Lower leg skin (tissue), 4 donors: ENCODE data around the gene SZT2. TPM values are rescaled to one million over a fixed set of nuclear protein-coding genes. Genes with fewer than 3 reads are reported as not detected.

Experiments used
- DNase-seq, 2 donors: peaks; one replicate each; pipeline ENCODE4 v3.0.0-alpha.2; 2019; ENCODE audit warnings: low spot score in 2 of 2
- H3K4me3 ChIP-seq: fragments of 200-600 bp; sonication (generic); 2 replicates; pipeline ENCODE4 v1.5.1; 2017; ENCODE audit warnings: mild to moderate bottlenecking, low read depth; ENCODE audit not compliant: poor library complexity, severe bottlenecking
- POLR2A ChIP-seq, 2 donors: fragments of 450-650 bp; IDR thresholded peaks; one replicate each; pipeline ENCODE4 v1.6.1; 2016 to 2017; ENCODE audit warnings: antibody characterized with exemption in 2 of 2, mild to moderate bottlenecking in 1 of 2, moderate library complexity in 1 of 2
- WGBS, 2 donors: methylation state at CpG; one replicate each; pipeline ENCODE4 v1.1.5; 2018; 5-methylcytosine and 5-hydroxymethylcytosine counted together
- intact Hi-C: fragments of 100-400 bp; cut with DNase I; formaldehyde crosslinking; loops from one replicate; pipeline ENCODE4 v1.15.0; 2023; ENCODE audit warnings: low total_unique reads
- total RNA-seq, 4 donors: library from RNA; depleted of rRNA; stranded (reverse); fragments of >200 nt; gene quantifications; one replicate each; pipeline ENCODE4 v1.1.0, GENCODE V29; 2016
- TF ChIP-seq, protein P1 (sequence below), 3 donors: fragments of 450-650 bp; IDR thresholded peaks; one replicate each; pipeline ENCODE4 v1.5.1; 2016; ENCODE audit warnings: antibody characterized with exemption in 3 of 3, mild to moderate bottlenecking in 3 of 3, moderate library complexity in 2 of 3

Gene SZT2
- total RNA-seq, 4 donors from 2014 or later = 33.2 to 75.3 (median 42.0) TPM

DNA sequence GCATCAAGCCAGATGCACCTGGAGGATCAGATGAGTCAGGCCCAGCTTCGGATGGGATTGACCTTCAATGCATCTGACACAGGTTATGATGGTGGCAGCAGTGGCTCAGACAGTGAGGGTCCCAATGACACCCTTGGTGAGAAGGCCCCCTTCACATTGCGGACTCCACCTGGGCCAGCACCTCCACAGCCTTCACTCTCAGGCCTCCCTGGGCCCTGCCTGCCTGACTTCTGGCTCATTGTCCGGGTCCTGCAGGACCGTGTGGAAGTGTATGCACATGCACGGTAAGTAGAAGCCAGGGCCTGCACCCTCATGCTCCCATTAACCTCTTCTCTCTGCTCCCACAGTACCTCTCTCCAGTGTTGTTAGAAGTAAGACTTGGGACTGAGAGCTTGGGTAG is 43.2 kb downstream of the SZT2 start:
- DNase-seq = peak in 1 of 2 donors; percentile 76
- TF ChIP-seq, protein P1, sequence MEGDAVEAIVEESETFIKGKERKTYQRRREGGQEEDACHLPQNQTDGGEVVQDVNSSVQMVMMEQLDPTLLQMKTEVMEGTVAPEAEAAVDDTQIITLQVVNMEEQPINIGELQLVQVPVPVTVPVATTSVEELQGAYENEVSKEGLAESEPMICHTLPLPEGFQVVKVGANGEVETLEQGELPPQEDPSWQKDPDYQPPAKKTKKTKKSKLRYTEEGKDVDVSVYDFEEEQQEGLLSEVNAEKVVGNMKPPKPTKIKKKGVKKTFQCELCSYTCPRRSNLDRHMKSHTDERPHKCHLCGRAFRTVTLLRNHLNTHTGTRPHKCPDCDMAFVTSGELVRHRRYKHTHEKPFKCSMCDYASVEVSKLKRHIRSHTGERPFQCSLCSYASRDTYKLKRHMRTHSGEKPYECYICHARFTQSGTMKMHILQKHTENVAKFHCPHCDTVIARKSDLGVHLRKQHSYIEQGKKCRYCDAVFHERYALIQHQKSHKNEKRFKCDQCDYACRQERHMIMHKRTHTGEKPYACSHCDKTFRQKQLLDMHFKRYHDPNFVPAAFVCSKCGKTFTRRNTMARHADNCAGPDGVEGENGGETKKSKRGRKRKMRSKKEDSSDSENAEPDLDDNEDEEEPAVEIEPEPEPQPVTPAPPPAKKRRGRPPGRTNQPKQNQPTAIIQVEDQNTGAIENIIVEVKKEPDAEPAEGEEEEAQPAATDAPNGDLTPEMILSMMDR (IDR thresholded peaks at IDR 0.05) = no peak
- TF ChIP-seq POLR2A (IDR thresholded peaks at IDR 0.05) = no peak
- intact Hi-C loops = no loop called here
- no peak overlapping the region for H3K4me3 ChIP-seq
- 90 to 93% methylated on average over 5 of the region's 5 CpGs for WGBS, 2 donors

DNA sequence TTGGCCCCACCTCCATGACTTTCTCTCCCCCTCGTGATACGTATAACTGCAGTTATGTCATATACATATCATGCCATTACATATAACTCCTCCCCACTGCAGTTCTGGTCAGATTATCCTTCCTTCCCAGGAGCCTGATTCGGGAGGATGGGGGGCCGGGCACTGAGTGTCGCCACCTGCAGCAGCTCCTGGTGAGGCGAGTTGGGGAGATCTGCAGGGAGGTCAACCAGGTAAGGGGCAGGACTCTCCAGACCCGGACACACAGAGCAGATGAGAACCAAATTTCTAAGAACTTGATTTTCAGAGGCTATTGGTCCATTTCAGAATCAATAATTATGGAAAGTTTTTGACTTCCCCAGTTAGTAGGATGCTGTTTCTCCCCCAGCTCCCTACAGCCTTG is 44.6 kb downstream of the SZT2 start:
- DNase-seq = peak in 1 of 2 donors; percentile 59
- intact Hi-C loops = no loop called here
- TF ChIP-seq, protein P1 (IDR thresholded peaks at IDR 0.05) = no peak
- TF ChIP-seq POLR2A (IDR thresholded peaks at IDR 0.05) = no peak
- 91 to 96% methylated on average over 7 of the region's 7 CpGs for WGBS, 2 donors
- no peak overlapping the region for H3K4me3 ChIP-seq

DNA sequence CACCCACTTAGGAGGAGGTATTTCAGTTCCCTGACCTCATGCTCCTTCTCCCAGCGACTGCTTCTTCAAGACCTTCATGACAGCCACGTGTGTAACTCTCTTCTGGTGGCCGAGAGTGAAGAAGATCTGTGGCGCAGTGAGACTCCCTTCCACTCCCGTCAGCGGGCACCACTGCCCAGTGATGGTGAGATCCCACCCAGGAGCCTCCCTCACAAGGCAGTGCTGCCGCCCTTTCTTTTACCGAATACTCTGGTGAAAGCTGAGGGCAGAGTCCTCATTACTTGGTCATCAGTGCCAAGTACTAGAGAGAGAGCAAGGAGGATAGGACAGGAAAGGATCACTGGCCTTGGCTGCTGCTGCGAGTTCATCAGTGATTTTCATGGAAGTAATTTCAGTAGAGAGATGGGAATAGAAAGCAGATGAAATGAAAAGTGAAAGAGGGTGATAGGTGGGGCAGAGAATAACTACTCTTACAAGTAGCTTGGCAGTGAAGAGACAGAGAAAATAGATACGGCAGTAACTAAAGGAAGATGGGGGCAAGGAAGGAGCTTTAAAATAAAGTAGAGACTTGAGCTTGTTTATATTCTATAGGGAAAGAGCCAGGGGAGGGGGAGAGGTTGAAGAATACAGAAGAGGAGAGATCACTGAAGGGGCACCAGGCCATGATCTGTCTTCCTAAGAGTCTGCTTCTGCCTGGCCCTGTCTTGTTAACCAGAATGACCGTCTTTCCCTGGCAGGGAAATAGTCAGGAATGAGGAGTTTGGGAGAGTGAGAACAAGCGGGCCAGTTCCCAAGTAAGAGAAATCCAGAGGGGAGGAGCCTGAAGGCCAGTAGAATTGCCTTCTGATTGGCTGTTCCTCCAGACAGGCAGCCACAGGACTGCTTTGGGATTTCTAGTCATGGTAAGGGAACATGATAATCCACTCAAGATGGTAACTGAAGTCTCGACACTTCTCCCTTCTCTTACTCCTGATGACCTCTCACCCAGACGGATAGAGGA is 45.7 kb downstream of the SZT2 start:
- no peak overlapping the region for H3K4me3 ChIP-seq
- no peak for TF ChIP-seq POLR2A (IDR thresholded peaks at IDR 0.05)
- TF ChIP-seq, protein P1 (IDR thresholded peaks at IDR 0.05) = no peak
- 71 to 74% methylated on average over 14 of the region's 14 CpGs for WGBS, 2 donors
- peak in 1 of 2 donors; percentile 83 for DNase-seq
- intact Hi-C loops = no loop called here

DNA sequence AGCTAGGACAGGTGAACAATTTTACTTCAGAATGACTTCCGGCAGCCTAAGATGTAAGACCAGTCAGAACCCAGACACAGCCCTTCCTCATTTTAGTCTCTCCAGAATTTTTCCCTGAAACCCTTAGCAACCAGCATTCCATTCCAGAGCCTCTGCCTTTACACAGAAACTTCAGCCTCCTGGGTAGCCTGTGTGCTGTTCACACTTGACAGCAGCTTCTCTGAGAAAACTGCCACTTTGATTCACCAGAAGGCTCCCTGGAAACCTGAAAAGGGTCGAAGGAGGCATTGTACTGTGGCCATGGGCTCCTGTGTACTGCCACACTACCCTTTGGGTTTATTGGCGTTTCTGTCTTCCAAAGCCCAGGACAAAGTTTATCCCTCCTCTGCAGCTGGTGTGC is 46.7 kb downstream of the SZT2 start:
- 84 to 91% methylated on average over 3 of the region's 3 CpGs for WGBS, 2 donors
- no peak overlapping the region for H3K4me3 ChIP-seq
- intact Hi-C loops = no loop called here
- TF ChIP-seq, protein P1 (IDR thresholded peaks at IDR 0.05) = no peak
- no peak for TF ChIP-seq POLR2A (IDR thresholded peaks at IDR 0.05)
- DNase-seq = peak in 1 of 2 donors; percentile 70

GRCh38 chr1:43437031-43437973 is 47.6 kb downstream of the SZT2 start:
- H3K4me3 ChIP-seq = no peak overlapping the region
- TF ChIP-seq, protein P1 (IDR thresholded peaks at IDR 0.05) = no peak
- TF ChIP-seq POLR2A (IDR thresholded peaks at IDR 0.05) = no peak
- peak in 1 of 2 donors; percentile 73 for DNase-seq
- WGBS, 2 donors = 87 to 91% methylated on average over 20 of the region's 20 CpGs
- intact Hi-C loops = no loop called here
